ENCODE results near the gene ERBB4. TPM values are rescaled to one million over a fixed set of nuclear protein-coding genes. Genes with fewer than 3 reads are reported as not detected.

The ERBB4 gene
- total RNA-seq, 4 donors from 2014 or later: 5.5 to 21.0 (median 18.3) TPM

DNA sequence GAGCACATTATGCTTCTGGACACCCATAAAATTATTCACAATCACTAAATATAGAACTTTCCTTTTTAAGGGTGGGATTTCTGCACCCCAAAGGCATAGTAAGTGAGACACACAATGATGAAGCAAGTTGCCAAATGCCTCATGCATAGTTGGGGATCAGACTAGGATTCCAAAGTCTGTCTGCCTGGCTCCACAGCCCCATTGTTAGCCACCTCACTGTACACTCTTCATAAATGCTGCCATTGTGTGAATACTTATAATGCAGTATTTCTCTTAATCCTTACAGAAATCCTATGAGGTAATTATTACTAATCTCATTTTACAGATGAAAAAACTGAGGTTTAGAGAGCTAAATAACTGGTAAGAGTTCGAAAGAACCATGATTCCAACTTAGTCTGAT is 738.6 kb downstream of the ERBB4 start:
- Histone ChIP-seq H3K4me3 (replicated peaks in 1 of 3) (no peak overlapping the region), H3K9me3 (no peaks in the 10 kb centered on the region), H3K36me3 (no peaks in the 10 kb centered on the region), H3K4me1 (no peaks in the 10 kb centered on the region), H3K27ac (no peak overlapping the region), H3K27me3 (no peaks in the 10 kb centered on the region)
- intact Hi-C loops (cut with DNase I): no loop called here
- WGBS, 2 donors: 83 to 85% methylated on average over 1 of the region's 1 CpG
- TF ChIP-seq, protein P1, sequence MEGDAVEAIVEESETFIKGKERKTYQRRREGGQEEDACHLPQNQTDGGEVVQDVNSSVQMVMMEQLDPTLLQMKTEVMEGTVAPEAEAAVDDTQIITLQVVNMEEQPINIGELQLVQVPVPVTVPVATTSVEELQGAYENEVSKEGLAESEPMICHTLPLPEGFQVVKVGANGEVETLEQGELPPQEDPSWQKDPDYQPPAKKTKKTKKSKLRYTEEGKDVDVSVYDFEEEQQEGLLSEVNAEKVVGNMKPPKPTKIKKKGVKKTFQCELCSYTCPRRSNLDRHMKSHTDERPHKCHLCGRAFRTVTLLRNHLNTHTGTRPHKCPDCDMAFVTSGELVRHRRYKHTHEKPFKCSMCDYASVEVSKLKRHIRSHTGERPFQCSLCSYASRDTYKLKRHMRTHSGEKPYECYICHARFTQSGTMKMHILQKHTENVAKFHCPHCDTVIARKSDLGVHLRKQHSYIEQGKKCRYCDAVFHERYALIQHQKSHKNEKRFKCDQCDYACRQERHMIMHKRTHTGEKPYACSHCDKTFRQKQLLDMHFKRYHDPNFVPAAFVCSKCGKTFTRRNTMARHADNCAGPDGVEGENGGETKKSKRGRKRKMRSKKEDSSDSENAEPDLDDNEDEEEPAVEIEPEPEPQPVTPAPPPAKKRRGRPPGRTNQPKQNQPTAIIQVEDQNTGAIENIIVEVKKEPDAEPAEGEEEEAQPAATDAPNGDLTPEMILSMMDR (IDR thresholded peaks at IDR 0.05): no peak
- TF ChIP-seq POLR2A (IDR thresholded peaks at IDR 0.05): no peak
- no peak for DNase-seq

DNA sequence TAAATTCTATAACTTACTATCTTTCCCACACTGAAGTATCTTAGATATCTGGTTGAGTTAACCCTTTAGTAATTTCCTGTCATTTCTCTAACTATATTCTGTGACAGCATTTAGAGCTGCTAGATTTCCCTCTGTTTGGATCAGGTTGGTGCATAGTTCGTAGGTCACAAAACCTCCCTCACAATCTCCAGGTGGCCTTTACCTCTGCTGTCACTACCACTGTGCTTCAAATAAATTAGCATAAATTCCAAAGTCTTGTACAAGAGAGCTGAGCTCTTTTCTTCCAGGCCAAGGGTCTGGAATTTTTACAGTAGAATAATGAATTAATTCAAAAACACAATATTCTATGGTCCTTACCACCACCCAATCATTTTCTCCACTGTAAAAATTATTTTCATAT is 739.7 kb downstream of the ERBB4 start:
- TF ChIP-seq POLR2A (IDR thresholded peaks at IDR 0.05): no peak
- TF ChIP-seq, protein P1 (IDR thresholded peaks at IDR 0.05): no peak
- Histone ChIP-seq H3K9me3 (no peaks in the 10 kb centered on the region), H3K36me3 (no peaks in the 10 kb centered on the region), H3K27me3 (no peaks in the 10 kb centered on the region), H3K4me1 (no peaks in the 10 kb centered on the region), H3K4me3 (replicated peaks in 1 of 3) (no peak overlapping the region), H3K27ac (no peak overlapping the region)
- WGBS, 2 donors: 83 to 89% methylated on average over 1 of the region's 1 CpG
- intact Hi-C loops (cut with DNase I): no loop called here
- DNase-seq: no peak

DNA sequence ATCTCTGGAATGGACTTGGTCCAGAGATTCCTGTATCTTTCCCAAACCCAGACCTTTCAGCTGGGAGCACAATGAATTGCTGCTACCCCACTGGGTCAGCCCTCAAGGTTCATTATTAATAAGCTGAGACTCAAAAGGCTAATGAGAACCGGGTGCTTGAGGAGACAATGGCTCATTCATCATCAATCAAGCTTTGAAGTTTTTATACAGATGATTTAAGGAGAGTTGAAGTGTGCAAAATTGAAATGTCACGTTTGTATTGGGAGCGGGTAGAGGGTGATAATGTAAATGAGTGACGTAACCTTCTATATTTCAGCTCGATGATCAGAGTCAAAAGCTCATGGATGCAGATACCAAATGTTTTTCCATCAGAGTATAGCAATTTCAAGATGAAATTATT is 744.9 kb downstream of the ERBB4 start:
- no peak overlapping the region for H3K27ac ChIP-seq
- H3K4me3 ChIP-seq (replicated peaks in 1 of 3): no peak overlapping the region
- TF ChIP-seq, protein P1 (IDR thresholded peaks at IDR 0.05): no peak
- TF ChIP-seq POLR2A (IDR thresholded peaks at IDR 0.05): no peak
- no peaks in the 10 kb centered on the region for H3K36me3 ChIP-seq
- no peaks in the 10 kb centered on the region for H3K27me3 ChIP-seq
- H3K4me1 ChIP-seq: no peaks in the 10 kb centered on the region
- DNase-seq: no peak
- 69 to 71% methylated on average over 5 of the region's 5 CpGs for WGBS, 2 donors
- H3K9me3 ChIP-seq: no peaks in the 10 kb centered on the region
- intact Hi-C loops (cut with DNase I): no loop called here

DNA sequence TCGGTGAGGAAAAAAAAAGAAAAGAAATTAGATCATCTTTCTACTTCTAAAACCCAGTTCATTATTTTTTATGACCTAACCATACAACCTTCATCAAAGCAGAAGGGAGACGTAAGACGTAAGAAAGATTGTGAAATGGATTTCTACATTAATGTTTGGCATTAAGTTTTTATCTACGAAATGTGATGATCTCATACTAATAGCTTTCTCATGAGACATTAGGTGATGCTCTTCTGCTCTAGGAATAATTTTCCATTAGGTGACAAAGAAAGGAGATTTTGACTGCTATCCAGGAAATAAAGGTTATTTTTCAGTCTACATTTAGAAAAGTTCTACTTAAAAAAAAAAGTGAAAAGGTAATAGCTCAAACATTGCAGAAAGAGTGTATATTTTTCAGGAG is 748.6 kb downstream of the ERBB4 start:
- Histone ChIP-seq H3K4me3 (replicated peaks in 1 of 3) (no peak overlapping the region), H3K9me3 (no peaks in the 10 kb centered on the region), H3K27me3 (no peaks in the 10 kb centered on the region), H3K27ac (no peak overlapping the region), H3K4me1 (no peaks in the 10 kb centered on the region), H3K36me3 (no peaks in the 10 kb centered on the region)
- DNase-seq: no peak
- intact Hi-C loops (cut with DNase I): no loop called here
- TF ChIP-seq, protein P1 (IDR thresholded peaks at IDR 0.05): no peak
- TF ChIP-seq POLR2A (IDR thresholded peaks at IDR 0.05): no peak
- 73 to 82% methylated on average over 4 of the region's 4 CpGs for WGBS, 2 donors

DNA sequence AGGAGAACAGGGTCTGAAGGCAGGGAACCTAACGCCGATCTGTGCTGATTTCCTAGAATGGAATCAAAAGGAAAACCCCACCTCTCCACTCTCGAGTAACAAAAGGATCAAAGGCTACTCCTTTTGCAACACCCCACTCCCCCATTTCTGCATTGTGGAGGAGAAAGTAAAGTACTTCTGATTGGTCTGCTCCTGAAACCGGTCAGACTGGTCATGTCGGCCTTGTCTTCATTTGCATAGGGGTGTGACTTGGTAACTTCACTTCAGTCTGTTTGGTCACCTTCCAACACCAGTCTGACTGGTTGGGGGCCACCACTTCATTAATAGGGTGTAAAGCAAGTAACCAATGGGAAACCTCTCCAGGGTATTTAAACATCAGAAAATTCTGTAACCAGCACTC is 771.9 kb downstream of the ERBB4 start:
- no peaks in the 10 kb centered on the region for H3K27me3 ChIP-seq
- no peaks in the 10 kb centered on the region for H3K9me3 ChIP-seq
- H3K36me3 ChIP-seq: no peaks in the 10 kb centered on the region
- WGBS, 2 donors: 22 to 23% methylated on average over 5 of the region's 5 CpGs
- peak; percentile 77 to 80 for DNase-seq
- peak overlapping the region in 1 of 3 donors; percentile 3 for H3K4me3 ChIP-seq (replicated peaks in 1 of 3)
- peaks cover 0 to 3% of the 10 kb centered on the region in 2 donors for H3K4me1 ChIP-seq
- peak in 1 of 2 donors; percentile 29 for TF ChIP-seq POLR2A (IDR thresholded peaks at IDR 0.05)
- TF ChIP-seq, protein P1 (IDR thresholded peaks at IDR 0.05): no peak
- H3K27ac ChIP-seq: peak overlapping the region; percentile 29 to 61 (median 39)
- intact Hi-C loops (cut with DNase I): no loop called here
